GM23338 (cell line): ENCODE results near the gene PPM1F. TPM values are rescaled to one million over a fixed set of nuclear protein-coding genes. Genes with fewer than 3 reads are reported as not detected.

Experiments
- ATAC-seq: fragments of 200-7000 bp; cut with Tn5 transposase; 3 replicates; pipeline ENCODE4 v1.9.1; 2020
- DNase-seq: peaks from one replicate; pipeline ENCODE4 v3.0.0-alpha.2; 2015; ENCODE audit warnings: low spot score
- H2AFZ ChIP-seq: fragments of 200-600 bp; sonication (generic); 2 replicates; pipeline ENCODE4 v1.8.0; 2016; ENCODE audit warnings: antibody characterized with exemption, mild to moderate bottlenecking, moderate library complexity
- H3F3A ChIP-seq: fragments of 200-600 bp; sonication (generic); replicated peaks from 2 replicates; pipeline ENCODE4 v1.8.0; 2017; ENCODE audit warnings: antibody characterized with exemption, mixed run types, low read depth
- H3K27ac ChIP-seq: fragments of 200-600 bp; sonication (generic); 2 replicates; pipeline ENCODE4 v1.6.1; 2016; ENCODE audit warnings: low read depth
- H3K27me3 ChIP-seq: fragments of 200-600 bp; sonication (generic); 2 replicates; pipeline ENCODE4 v1.8.0; 2016; ENCODE audit warnings: mild to moderate bottlenecking, mixed run types, moderate library complexity; ENCODE audit not compliant: insufficient read depth
- H3K36me3 ChIP-seq: fragments of 200-600 bp; sonication (generic); 2 replicates; pipeline ENCODE4 v1.8.0; 2016; ENCODE audit warnings: mild to moderate bottlenecking; ENCODE audit not compliant: insufficient read depth
- H3K4me1 ChIP-seq: fragments of 200-600 bp; sonication (generic); 2 replicates; pipeline ENCODE4 v1.8.0; 2016; ENCODE audit warnings: mild to moderate bottlenecking, moderate library complexity; ENCODE audit not compliant: insufficient read depth
- H3K4me2 ChIP-seq: fragments of 200-600 bp; sonication (generic); 2 replicates; pipeline ENCODE4 v1.7.1; 2017; ENCODE audit warnings: mixed run types
- H3K4me3 ChIP-seq: fragments of 200-600 bp; sonication (generic); 2 replicates; pipeline ENCODE4 v1.6.1; 2016; ENCODE audit warnings: mixed run types
- H3K79me2 ChIP-seq: fragments of 200-600 bp; sonication (generic); replicated peaks from 2 replicates; pipeline ENCODE4 v1.8.0; 2017; ENCODE audit warnings: mild to moderate bottlenecking; ENCODE audit not compliant: insufficient read depth
- H3K9me2 ChIP-seq: fragments of 200-600 bp; sonication (generic); 2 replicates; pipeline ENCODE4 v1.8.0; 2017; ENCODE audit not compliant: insufficient read depth
- H4K20me1 ChIP-seq: fragments of 200-600 bp; sonication (generic); replicated peaks from 2 replicates; pipeline ENCODE4 v1.8.0; 2017; ENCODE audit warnings: mild to moderate bottlenecking; ENCODE audit not compliant: insufficient read depth
- H3K27ac Mint-ChIP-seq: 2 replicates; pipeline ENCODE4 v1.8.0; 2020; ENCODE audit warnings: inconsistent platforms, mild to moderate bottlenecking, moderate library complexity, mixed read lengths
- H3K27me3 Mint-ChIP-seq: 3 replicates; pipeline ENCODE4 v1.8.0; 2022; ENCODE audit warnings: low read depth, mild to moderate bottlenecking, moderate library complexity, mixed read lengths, inconsistent platforms; ENCODE audit not compliant: insufficient read depth, poor library complexity
- H3K36me3 Mint-ChIP-seq: 3 replicates; pipeline ENCODE4 v1.8.0; 2021; ENCODE audit warnings: low read depth, mild to moderate bottlenecking, inconsistent platforms, moderate library complexity, mixed read lengths
- H3K4me1 Mint-ChIP-seq: 3 replicates; pipeline ENCODE4 v1.8.0; 2020; ENCODE audit warnings: mild to moderate bottlenecking, inconsistent platforms, mixed read lengths
- H3K4me3 Mint-ChIP-seq: 3 replicates; pipeline ENCODE4 v1.8.0; 2021; ENCODE audit warnings: moderate library complexity, mild to moderate bottlenecking, inconsistent platforms, mixed read lengths
- H3K9me3 Mint-ChIP-seq: 3 replicates; pipeline ENCODE4 v1.8.0; 2020; ENCODE audit warnings: moderate library complexity, mild to moderate bottlenecking, inconsistent platforms, mixed read lengths
- NANOG ChIP-seq: IDR thresholded peaks from 2 replicates; pipeline ENCODE4 v1.6.1; 2016; ENCODE audit warnings: antibody characterized with exemption, borderline replicate concordance
- ZNF114 ChIP-seq: fragments of 250-450 bp; sonication (Bioruptor Pico); IDR thresholded peaks from 2 replicates; pipeline ENCODE4 v1.5.0; 2020; ENCODE audit warnings: mild to moderate bottlenecking, moderate library complexity
- polyA plus RNA-seq: library from polyadenylated mRNA; unstranded; fragments of >200 nt; fragmentation: Nextera tagmentation; extraction: Ambion mirVana; gene quantifications from 2 replicates; pipeline ENCODE4 v1.2.1, GENCODE V29; 2016
- total RNA-seq: library from RNA; depleted of rRNA; stranded (reverse); fragments of >200 nt; shearing (Covaris generic); gene quantifications from 2 replicates; pipeline ENCODE4 v1.2.3, GENCODE V29; 2014
- TF ChIP-seq, protein P1 (sequence below): fragments of 250-450 bp; sonication (Bioruptor Pico); IDR thresholded peaks from 2 replicates; pipeline ENCODE4 v1.5.0; 2020; ENCODE audit warnings: mild to moderate bottlenecking, moderate library complexity
- TF ChIP-seq, protein P2 (sequence below): IDR thresholded peaks from one replicate; pipeline ENCODE4 v1.6.1; 2018; ENCODE audit warnings: antibody characterized with exemption; ENCODE audit not compliant: unreplicated experiment

Gene PPM1F
- total and polyA plus RNA-seq, 2 experiments from 2014 or later = 7.1 to 29.3 TPM

DNA sequence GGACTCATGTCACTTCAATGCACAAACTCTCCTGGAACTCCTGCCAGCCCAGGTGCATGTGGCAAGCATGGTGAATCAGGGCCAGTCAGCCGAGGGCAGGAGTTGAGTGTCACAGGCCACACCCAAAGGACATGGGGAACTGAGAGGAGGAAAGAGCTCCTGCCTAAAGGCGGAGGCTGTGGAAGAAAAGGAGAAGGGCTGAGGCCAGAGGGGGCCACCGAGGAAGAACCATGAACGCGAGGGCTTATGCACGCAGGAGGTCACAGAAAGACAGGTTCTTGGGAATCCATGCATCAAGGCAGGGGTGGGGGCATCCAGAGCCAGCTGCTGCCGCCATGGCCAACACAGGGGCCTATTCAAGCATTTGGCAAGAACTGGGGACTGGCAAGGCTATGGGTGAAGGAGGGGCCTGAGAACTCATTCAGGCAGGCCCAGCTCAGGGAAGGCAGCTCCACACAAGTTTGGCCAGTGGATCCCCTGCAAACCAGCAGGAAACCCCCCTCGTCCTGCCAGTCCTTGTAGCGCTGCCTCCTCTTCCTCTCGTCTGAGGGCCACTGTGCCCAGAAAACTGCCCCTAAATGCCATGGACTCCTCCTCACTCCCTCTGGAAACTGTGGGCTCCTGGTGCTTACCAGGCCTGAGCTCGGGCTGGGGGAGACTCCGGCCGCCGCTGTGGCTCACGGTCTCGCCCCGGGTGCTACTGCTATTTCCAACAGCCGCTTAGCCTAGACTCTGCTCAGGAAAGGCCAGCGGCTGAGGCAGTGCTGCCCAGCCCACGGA is 15.4 kb downstream of the PPM1F start:
- peak overlapping the region; percentile 88; the same call in 1 of the 2 replicates for H3K4me2 ChIP-seq

More for the DNA sequence above, 15.4 kb downstream of the PPM1F start:
- H3K4me3 Mint-ChIP-seq = peak overlapping the region; percentile 84; the same call in 1 of the 3 replicates
- Histone ChIP-seq H3K79me2 (no peaks in the 10 kb centered on the region), H2AFZ (no peak overlapping the region), H4K20me1 (peaks cover 3% of the 10 kb centered on the region; the same call in 1 of the 2 replicates), H3K9me2 (no peaks in the 10 kb centered on the region), H3K27ac (no peak overlapping the region), H3K4me3 (peak overlapping the region; percentile 74; the same call in 1 of the 2 replicates), H3K36me3 (no peaks in the 10 kb centered on the region), H3F3A (no peaks in the 10 kb centered on the region), H3K4me1 (no peaks in the 10 kb centered on the region; the same call in 1 of the 2 replicates), H3K27me3 (no peaks in the 10 kb centered on the region)
- ATAC-seq (no peak), DNase-seq (no peak)
- H3K9me3 Mint-ChIP-seq = no peaks in the 10 kb centered on the region
- H3K27ac Mint-ChIP-seq = no peak overlapping the region
- peaks cover 16% of the 10 kb centered on the region for H3K27me3 Mint-ChIP-seq
- H3K4me1 Mint-ChIP-seq = peaks cover 31% of the 10 kb centered on the region
- TF ChIP-seq, protein P1, sequence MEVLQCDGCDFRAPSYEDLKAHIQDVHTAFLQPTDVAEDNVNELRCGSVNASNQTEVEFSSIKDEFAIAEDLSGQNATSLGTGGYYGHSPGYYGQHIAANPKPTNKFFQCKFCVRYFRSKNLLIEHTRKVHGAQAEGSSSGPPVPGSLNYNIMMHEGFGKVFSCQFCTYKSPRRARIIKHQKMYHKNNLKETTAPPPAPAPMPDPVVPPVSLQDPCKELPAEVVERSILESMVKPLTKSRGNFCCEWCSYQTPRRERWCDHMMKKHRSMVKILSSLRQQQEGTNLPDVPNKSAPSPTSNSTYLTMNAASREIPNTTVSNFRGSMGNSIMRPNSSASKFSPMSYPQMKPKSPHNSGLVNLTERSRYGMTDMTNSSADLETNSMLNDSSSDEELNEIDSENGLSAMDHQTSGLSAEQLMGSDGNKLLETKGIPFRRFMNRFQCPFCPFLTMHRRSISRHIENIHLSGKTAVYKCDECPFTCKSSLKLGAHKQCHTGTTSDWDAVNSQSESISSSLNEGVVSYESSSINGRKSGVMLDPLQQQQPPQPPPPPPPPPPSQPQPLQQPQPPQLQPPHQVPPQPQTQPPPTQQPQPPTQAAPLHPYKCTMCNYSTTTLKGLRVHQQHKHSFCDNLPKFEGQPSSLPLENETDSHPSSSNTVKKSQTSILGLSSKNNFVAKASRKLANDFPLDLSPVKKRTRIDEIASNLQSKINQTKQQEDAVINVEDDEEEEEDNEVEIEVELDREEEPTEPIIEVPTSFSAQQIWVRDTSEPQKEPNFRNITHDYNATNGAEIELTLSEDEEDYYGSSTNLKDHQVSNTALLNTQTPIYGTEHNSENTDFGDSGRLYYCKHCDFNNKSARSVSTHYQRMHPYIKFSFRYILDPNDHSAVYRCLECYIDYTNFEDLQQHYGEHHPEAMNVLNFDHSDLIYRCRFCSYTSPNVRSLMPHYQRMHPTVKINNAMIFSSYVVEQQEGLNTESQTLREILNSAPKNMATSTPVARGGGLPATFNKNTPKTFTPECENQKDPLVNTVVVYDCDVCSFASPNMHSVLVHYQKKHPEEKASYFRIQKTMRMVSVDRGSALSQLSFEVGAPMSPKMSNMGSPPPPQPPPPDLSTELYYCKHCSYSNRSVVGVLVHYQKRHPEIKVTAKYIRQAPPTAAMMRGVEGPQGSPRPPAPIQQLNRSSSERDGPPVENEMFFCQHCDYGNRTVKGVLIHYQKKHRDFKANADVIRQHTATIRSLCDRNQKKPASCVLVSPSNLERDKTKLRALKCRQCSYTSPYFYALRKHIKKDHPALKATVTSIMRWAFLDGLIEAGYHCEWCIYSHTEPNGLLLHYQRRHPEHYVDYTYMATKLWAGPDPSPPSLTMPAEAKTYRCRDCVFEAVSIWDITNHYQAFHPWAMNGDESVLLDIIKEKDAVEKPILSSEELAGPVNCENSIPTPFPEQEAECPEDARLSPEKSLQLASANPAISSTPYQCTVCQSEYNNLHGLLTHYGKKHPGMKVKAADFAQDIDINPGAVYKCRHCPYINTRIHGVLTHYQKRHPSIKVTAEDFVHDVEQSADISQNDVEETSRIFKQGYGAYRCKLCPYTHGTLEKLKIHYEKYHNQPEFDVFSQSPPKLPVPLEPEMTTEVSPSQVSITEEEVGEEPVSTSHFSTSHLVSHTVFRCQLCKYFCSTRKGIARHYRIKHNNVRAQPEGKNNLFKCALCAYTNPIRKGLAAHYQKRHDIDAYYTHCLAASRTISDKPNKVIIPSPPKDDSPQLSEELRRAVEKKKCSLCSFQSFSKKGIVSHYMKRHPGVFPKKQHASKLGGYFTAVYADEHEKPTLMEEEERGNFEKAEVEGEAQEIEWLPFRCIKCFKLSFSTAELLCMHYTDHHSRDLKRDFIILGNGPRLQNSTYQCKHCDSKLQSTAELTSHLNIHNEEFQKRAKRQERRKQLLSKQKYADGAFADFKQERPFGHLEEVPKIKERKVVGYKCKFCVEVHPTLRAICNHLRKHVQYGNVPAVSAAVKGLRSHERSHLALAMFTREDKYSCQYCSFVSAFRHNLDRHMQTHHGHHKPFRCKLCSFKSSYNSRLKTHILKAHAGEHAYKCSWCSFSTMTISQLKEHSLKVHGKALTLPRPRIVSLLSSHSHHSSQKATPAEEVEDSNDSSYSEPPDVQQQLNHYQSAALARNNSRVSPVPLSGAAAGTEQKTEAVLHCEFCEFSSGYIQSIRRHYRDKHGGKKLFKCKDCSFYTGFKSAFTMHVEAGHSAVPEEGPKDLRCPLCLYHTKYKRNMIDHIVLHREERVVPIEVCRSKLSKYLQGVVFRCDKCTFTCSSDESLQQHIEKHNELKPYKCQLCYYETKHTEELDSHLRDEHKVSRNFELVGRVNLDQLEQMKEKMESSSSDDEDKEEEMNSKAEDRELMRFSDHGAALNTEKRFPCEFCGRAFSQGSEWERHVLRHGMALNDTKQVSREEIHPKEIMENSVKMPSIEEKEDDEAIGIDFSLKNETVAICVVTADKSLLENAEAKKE = no peak
- TF ChIP-seq ZNF114 (no peak), NANOG (no peak)
- TF ChIP-seq, protein P2, sequence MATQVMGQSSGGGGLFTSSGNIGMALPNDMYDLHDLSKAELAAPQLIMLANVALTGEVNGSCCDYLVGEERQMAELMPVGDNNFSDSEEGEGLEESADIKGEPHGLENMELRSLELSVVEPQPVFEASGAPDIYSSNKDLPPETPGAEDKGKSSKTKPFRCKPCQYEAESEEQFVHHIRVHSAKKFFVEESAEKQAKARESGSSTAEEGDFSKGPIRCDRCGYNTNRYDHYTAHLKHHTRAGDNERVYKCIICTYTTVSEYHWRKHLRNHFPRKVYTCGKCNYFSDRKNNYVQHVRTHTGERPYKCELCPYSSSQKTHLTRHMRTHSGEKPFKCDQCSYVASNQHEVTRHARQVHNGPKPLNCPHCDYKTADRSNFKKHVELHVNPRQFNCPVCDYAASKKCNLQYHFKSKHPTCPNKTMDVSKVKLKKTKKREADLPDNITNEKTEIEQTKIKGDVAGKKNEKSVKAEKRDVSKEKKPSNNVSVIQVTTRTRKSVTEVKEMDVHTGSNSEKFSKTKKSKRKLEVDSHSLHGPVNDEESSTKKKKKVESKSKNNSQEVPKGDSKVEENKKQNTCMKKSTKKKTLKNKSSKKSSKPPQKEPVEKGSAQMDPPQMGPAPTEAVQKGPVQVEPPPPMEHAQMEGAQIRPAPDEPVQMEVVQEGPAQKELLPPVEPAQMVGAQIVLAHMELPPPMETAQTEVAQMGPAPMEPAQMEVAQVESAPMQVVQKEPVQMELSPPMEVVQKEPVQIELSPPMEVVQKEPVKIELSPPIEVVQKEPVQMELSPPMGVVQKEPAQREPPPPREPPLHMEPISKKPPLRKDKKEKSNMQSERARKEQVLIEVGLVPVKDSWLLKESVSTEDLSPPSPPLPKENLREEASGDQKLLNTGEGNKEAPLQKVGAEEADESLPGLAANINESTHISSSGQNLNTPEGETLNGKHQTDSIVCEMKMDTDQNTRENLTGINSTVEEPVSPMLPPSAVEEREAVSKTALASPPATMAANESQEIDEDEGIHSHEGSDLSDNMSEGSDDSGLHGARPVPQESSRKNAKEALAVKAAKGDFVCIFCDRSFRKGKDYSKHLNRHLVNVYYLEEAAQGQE = no peak
- peaks cover 13% of the 10 kb centered on the region for H3K36me3 Mint-ChIP-seq
